GM21529 (cell line): ENCODE data around the gene CD96.
"Not testable (repeated sequence)": the region's sequence is repeated elsewhere in the genome, so short reads cannot be mapped to it uniquely, and the experiment has no call there.

Experiments
- ATAC-seq: cut with Tn5 transposase; IDR thresholded peaks from one replicate; pipeline ENCODE4 v1.9.1; 2021; ENCODE audit not compliant: unreplicated experiment

Gene CD96

GRCh38 chr3:111617912-111618601 is 76.1 kb downstream of the CD96 start:
- ATAC-seq: no peak

GRCh38 chr3:111618945-111619344 is 76.9 kb downstream of the CD96 start:
- ATAC-seq: no peak

GRCh38 chr3:111619833-111620232 is 77.8 kb downstream of the CD96 start:
- ATAC-seq: no peak

GRCh38 chr3:111621535-111621934 is 79.5 kb downstream of the CD96 start:
- ATAC-seq: no peak

- ATAC-seq: no peak
Measured at GRCh38 chr3:111627092-111627491, 85.1 kb downstream of the CD96 start.

- ATAC-seq: not testable (repeated sequence)
Measured at GRCh38 chr3:111629018-111629417, 87.0 kb downstream of the CD96 start.

- not testable (repeated sequence) for ATAC-seq
Measured at GRCh38 chr3:111630638-111631037, 88.6 kb downstream of the CD96 start.

GRCh38 chr3:111635403-111635802 is 93.4 kb downstream of the CD96 start:
- ATAC-seq: no peak

- ATAC-seq: no peak
Measured at GRCh38 chr3:111636366-111636885, 94.4 kb downstream of the CD96 start.

- ATAC-seq: no peak
Measured at GRCh38 chr3:111639316-111639715, 97.3 kb downstream of the CD96 start.

GRCh38 chr3:111648991-111649579 is 107.1 kb downstream of the CD96 start:
- ATAC-seq: no peak

GRCh38 chr3:111650378-111651275 is 108.6 kb downstream of the CD96 start:
- ATAC-seq: no peak

- ATAC-seq: no peak
Measured at GRCh38 chr3:111652492-111653180, 110.6 kb downstream of the CD96 start.

GRCh38 chr3:111653766-111654165 is 111.8 kb downstream of the CD96 start:
- ATAC-seq: no peak

GRCh38 chr3:111662012-111662411 is 120.0 kb downstream of the CD96 start:
- no peak for ATAC-seq

- no peak for ATAC-seq
Measured at GRCh38 chr3:111662907-111663306, 120.9 kb downstream of the CD96 start.

- no peak for ATAC-seq
Measured at GRCh38 chr3:111666041-111666735, 124.2 kb downstream of the CD96 start.

GRCh38 chr3:111667170-111667569 is 125.2 kb downstream of the CD96 start:
- ATAC-seq: no peak

GRCh38 chr3:111667621-111668239 is 125.7 kb downstream of the CD96 start:
- ATAC-seq: peak; percentile 97

- no peak for ATAC-seq
Measured at GRCh38 chr3:111668326-111668725, 126.3 kb downstream of the CD96 start.
